NCI-H2196 treated with DMSO at 0.1 percent for 48 hours (cell line): ENCODE data around the gene GKAP1.
"Not testable (repeated sequence)": the region's sequence is repeated elsewhere in the genome, so short reads cannot be mapped to it uniquely, and the experiment has no call there.

Experiments
- DNase-seq: peaks from one replicate; lab custom pipeline; 2025; ENCODE audit not compliant: unreplicated experiment; lab: John Stamatoyannopoulos, UW

Gene GKAP1

DNA sequence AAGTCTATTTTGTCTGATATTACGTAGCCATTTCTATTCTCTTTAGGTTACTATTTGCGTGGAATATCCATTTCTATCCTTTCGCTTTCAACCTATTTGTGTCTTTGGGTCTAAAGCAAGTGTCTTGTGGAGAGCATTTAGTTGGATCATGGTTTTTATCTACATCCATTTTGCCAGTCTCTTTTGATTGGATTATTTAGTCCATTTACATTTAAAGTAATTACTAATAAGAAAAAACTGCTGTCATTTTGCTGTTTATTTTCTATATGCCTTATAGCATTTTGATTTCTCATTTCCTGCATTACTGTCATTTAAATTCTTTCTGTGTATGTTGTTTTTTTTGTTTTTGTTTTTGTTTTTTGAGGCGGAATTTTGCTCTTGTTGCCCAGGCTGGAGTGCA lies 83.8 kb downstream of the GKAP1 start:
- DNase-seq = no peak

DNA sequence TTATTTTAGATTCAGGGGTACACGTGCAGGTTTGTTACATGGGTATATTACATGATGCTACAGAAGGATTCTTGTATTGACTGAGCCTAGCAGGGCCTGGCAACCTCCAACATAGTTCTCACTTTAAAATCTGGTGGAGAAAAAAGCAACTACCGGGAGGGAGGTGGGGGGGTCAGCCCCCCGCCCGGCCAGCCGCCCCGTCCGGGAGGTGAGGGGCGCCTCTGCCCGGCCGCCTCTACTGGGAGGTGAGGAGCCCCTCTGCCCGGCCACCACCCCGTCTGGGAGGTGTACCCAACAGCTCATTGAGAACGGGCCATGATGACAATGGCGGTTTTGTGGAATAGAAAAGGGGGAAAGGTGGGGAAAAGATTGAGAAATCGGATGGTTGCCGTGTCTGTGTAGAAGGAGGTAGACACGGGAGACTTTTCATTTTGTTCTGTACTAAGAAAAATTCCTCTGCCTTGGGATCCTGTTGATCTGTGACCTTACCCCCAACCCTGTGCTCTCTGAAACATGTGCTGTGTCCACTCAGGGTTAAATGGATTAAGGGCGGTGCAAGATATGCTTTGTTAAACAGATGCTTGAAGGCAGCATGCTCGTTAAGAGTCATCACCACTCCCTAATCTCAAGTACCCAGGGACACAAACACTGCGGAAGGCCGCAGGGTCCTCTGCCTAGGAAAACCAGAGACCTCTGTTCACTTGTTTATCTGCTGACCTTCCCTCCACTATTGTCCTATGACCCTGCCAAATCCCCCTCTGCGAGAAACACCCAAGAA lies 88.8 kb downstream of the GKAP1 start:
- DNase-seq = not testable (repeated sequence)

DNA sequence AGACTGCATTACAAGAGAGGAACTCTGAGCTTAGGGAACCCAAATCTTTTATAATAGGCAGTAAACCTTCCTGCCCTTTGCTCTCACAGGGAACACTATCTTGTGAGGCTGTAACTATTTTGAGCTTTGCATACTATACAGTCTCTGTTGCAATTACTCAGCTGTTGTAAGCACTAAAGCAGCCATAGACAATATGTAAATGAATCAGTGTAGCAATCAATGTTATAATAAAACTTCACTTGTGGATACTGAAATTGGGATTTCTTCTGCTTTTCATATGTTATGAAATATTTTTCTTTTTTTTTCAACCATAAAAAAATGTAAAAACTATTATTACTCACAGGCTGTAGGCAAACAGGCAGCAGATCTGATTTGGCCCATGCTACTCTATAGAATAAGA lies 93.1 kb downstream of the GKAP1 start:
- no peak for DNase-seq

DNA sequence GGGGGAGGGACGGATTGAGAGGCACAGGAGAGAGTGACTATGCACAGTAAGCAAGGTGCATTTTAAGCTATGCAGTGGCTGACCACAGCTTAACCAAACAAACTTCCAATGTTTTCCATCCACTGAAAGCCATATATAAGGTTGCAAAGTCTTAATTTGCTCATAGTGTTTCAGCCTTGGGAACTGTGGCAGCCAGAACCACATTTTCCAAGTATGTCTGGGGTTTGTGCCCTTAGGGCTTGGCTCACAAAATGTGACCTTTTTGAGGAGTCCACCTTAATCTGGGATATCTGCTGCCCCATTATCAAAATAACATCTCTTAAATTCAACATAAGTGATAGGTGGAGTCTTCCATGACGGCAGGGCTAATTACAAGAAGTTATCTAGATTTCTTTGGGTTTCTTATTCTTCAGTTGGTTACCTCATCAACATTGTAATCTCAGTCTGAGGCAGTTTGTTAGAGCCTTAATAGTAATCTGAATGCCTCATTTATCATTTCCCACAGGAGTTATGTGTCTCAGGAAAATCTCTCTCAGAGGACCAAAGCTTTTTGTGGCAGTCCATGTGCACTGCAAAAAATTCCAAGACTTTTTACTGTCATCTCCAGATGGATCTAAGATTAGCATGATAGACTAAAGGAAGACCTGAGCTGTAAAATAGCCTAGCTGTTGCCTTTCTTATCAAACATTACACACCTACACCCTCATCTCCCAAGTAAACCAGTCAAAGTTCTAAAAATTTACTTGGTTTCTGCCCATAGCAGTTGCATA lies 94.7 kb downstream of the GKAP1 start:
- DNase-seq = no peak

DNA sequence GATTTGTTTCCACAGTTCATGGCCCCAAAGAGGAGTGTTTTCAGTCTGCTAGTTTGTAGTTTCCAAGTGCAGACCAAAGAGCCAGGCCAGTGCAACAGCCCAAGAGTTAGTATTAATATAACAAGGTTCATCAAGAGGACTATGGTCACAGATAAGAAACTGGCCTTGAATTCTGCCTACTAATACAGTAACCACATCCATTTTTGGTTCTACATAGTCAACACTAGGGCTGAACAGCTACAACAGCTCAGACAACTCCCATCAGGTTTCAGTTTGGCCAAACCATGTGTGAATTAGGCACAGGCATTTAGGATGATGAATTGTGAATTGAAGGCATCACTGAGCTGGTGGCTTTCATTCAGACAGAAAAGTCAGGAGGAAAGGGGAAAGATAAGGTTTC lies 96.1 kb downstream of the GKAP1 start:
- DNase-seq = no peak

DNA sequence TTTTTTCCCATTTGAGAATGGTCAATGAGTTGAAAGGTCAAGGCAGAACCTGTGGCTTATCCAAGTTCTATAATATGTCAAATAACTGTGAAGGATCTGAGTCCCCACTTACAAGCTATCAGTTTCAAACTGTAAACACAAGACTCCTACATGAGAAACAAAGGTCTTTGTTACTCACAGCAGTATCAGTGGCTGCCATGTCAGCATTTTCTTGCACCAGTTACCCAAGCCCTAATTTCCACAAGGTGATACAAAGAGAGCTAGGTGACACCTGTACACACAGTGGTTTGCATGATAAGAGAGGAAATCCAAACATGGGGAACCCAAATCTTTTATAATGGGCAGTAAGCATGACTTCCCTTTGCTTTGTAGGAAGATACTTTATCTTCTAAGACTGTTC lies 101.8 kb downstream of the GKAP1 start:
- no peak for DNase-seq

DNA sequence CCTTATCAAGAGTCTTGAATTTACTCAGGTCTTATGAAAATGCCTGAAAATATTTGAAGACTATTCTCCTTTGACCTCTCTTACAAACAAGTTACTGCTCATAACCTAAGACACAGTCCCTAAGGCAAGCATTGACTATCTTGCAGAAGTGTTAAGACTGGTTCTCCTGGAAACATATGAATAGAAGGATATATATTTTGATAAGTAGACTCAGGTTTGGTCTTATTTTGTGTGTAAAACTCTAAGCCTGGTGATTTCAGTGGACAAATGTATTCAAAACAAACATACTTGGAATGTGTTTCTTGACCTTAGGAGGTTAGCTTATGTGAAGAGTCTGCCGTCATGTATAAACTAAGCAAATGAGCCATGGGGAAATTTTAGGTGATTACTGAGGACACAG lies 102.3 kb downstream of the GKAP1 start:
- no peak for DNase-seq

DNA sequence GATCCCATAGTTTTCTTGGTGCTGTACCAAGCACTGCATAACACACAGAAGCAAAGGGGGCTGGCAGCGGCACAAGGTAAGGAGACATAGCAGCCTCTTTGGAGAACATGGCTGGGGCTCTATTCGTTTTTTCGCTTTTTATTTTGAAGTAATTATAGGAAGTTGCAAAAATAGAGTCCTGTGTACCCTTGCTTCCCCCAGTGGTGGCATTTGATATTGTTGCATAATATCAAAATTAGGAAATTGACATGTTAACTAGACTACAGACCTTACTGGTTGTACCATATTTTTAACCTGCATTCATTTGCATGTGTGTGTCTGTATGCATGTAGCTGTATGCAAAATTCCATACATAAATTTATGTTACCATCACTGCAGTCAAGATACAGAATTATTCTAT lies 103.2 kb downstream of the GKAP1 start:
- DNase-seq = no peak

DNA sequence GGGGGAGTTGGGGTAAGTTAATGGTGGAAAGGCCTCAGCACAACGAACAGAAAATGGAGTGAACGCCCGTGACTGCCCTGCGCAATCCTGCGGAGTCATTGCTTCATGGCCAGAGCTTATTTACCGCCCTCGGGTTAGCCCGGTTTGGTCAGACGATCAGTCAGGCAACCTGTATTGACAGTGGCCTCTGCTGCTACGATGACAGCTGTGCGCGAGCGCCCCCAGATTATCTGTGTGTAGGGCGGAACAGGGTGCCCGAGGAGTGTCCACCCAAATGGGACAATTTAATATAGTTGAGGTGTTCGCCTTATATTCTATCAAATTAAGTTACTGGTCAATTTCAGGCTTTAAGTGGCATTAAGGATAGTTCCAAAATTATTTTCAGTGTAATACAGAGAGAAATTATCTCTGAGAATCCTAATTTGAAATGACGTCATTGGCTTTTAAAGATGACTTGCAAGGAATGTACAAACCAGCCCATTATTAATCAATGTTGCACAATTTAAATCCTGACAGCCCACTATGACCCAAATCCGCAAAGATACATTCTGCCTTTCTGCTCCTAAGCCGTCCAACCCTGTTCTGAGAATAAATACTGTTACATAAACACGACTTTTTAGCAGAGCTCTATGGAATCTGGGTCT lies 108.9 kb downstream of the GKAP1 start:
- peak; percentile 55 for DNase-seq

DNA sequence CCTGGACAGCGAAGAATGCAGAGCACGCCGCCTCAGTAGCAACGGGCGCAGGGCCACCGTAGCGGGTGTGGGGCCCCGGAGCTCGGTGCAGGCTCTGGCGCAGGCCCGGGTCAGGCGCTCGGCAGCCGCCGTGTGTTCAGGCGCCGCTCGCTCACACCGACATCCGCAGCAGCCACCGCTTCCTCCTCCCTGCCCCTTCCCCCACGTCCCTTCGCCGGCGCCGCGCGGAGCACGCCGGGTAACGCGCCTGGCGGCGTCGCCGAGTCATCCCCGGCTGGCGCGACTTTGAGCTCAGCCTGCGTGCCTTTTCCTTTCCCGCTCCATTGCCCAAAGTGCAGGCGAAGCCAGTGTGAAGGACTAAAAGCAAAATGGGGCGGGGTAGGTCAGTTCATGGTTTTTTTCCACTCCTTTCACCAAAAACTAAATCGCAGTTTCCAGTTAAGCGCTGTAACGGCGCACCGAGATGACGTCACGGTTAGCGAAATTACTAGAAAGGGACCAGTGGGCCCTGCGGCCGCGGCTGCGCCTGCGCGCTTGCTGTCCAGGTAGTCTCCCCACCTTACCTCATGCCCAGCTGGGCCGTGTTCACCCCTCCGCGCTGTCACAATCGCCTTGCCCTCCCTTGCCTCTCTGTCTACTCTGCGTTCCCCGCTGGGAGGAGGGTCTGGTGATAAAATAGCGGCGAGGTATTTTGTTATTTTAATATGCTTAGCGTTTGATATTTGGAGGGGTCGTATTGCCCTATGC lies 109.6 kb downstream of the GKAP1 start, which contains the start of gene UBQLN1:
UBQLN1 (minus strand) TSS at position 191 of the 747 bp plus-strand sequence. CDS start 279 bp downstream, outside the sequence.
- DNase-seq = peak; percentile 86

DNA sequence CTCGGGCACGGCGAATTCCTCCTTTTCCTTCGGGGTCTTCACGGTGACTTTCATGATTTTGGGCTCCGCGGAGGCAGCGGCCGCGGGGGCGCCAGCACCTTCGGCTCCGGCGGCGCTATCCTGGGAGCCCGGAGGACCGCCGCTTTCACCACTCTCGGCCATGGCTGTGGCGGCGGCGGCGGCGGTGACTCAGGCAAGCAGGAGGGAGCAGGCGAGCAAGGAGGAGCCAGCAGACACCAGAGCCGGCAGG lies 110.1 kb downstream of the GKAP1 start:
- DNase-seq = peak; percentile 58

DNA sequence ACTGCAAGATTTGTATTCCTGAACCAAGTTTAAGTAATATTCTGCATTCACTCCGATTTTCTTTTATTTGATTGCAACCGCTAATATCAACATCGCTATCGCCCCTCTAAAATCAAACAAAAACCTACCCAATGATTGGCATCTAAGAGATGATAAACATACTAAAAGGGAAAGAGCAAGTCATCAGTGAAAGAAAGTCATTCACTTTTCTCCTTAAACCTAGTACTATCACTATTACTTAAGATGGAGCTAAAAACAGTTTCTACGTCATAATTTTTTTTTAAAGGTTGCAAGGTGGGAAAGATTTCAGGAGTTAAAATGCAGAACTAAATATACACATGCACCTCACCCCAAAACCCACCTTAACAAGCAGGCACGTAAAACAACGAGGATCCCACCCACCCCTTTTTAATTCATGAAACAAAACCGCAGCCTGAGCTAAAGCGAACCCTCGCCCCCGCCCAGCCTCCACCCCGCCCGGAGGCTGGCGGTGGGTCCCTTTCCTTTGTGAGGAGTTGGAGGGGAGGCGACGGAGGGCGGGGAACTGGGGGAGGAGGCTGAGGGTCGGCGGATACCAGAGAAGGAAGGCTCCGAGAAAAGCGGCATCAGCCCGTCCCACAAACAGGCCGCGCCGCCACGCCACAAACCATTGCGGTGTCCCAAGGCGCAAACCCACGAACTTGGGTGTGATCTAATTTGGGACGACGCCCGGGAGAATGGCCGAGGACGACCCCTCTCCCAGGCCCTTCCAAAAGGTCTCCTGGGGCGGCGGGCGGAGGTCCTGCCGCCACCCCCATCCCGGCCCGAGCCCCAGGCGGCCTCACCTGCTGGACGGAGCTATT lies 110.7 kb downstream of the GKAP1 start:
- DNase-seq = no peak

DNA sequence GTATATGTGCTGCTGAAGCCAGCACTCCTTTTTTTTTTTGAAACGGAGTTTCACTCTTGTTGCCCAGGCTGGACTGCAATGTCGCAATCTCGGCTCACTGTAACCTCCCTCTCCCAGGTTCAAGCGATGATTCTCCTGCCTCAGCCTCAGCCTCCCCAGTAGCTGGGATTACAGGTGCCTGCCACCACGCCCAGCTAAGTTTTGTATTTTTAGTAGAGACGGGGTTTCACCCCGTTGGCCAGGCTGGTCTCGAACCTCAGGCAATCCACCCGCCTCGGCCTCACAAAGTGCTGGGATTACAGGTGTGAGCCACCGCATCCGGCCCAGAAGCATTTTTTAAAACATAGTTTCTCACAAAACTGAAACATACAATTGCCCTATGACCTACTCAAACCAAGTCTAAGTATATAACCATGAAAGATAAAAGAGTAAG lies 112.3 kb downstream of the GKAP1 start:
- not testable (repeated sequence) for DNase-seq

DNA sequence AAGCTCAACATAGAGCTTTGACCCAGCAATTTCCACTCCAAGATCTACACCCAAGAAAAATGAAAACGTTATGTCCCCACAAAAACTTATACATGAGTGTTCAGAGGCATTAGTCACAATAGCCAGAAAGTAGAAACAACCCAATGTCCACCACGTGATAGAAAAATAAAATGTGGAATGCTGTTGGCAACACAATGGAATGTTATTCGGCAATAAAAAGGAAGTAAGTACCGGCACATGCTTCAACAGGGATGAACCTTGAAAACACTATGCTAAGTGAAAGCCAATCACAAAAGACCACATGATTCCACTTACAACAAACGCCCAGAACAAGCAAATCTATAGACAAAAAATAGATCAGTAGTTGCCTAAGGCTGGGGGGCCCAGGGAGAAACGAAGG lies 115.8 kb downstream of the GKAP1 start:
- DNase-seq = no peak

DNA sequence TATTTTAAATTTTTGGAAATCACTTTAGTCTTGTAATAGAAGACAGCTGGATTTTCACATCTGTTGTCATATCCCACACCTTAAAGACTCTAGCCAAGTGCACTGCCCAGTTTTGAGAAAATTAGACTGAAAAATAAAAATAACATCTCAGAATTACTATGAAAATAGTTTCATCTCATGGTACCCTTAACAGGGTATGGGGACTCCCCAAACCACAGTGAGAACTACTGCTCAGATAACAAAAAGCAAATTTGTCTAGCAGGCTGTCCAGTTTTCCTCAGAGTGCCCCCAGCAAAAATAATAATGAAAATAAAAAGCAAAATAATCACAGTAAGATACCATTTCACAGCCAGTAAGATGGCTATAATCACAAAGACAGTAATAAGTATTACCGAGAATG lies 116.3 kb downstream of the GKAP1 start:
- DNase-seq = no peak

DNA sequence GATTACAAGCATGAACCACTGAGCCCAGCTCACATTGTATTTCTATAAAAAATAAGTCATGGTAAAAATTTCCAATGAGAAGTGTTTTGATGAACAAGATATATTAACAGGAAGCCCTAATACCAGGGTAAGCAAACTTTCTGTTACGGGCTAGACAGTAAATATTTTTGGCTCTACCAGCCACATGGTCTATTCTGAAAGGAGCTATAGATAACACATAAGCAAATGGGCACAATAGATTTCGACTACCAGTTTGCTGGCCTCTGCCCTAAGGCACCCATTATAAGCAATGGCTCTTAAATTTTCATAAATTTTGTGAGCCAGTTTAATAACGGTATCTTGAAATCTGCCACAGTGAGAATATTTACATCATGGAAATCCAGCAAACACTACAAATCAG lies 118.0 kb downstream of the GKAP1 start:
- no peak for DNase-seq

DNA sequence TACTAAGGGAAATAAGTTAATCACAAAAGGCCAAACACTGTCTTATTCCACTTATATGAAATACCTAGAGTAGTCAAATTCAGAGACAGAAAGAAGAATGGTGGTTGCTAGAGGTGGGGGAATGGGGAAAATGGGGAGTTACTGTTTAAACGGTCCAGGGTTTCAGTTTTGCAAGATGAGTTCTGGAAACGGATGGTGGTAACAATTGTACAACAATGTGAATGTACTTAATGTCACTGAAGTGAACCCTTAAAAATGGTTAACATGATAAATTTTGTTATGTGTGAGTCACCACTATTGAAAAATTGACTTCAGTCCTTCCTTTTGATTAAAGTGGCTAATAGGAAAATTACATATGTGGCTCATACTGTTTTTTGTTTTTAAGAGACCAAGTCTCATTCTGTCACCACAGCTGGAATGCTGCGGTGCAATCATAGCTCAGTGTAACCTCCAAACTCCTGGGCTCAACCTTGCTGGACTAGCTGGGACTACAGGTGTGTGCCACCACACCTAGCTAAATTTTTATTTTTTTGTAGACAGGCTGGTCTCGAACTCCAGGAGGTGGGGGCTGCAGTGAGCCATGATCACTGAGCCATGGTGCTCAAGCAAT lies 118.5 kb downstream of the GKAP1 start:
- DNase-seq = no peak

DNA sequence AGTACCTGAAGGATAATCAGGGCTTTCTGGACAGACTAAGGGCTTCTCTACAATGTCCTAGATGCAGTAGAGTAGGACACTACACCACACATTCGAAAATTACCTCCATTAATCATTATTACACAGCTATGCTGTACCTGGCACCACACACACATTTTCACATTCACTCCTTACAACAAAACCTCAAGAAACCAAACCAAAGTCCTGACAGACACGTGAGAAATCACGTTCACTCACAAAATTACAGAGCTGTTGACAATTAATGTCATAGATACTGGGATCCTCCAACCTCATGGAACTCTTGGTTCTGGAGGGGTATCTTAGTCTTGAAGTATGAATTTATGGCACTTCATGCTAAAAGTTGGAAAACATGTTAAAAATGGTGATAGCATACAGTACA lies 126.1 kb downstream of the GKAP1 start:
- no peak for DNase-seq
